Mammary epithelial cell (primary cell): ENCODE measurements around the gene COPZ1.

Experiments used
- CTCF ChIP-seq, 2 donors: IDR thresholded peaks in 1 of 2; conservative IDR thresholded peaks in 1 of 2; 2 replicates each; pipeline ENCODE4 v1.5.1; 2011 to 2012; ENCODE audit warnings: inconsistent platforms in 2 of 2, low read length in 2 of 2, mild to moderate bottlenecking in 2 of 2, control low read depth in 1 of 2, low read depth in 1 of 2; ENCODE audit not compliant: insufficient read depth in 1 of 2; ENCODE audit errors: extremely low read depth in 1 of 2
- EZH2 ChIP-seq: IDR thresholded peaks from 2 replicates; pipeline ENCODE4 v1.6.1; 2012; ENCODE audit warnings: low read length, inconsistent platforms, borderline replicate concordance

DNA sequence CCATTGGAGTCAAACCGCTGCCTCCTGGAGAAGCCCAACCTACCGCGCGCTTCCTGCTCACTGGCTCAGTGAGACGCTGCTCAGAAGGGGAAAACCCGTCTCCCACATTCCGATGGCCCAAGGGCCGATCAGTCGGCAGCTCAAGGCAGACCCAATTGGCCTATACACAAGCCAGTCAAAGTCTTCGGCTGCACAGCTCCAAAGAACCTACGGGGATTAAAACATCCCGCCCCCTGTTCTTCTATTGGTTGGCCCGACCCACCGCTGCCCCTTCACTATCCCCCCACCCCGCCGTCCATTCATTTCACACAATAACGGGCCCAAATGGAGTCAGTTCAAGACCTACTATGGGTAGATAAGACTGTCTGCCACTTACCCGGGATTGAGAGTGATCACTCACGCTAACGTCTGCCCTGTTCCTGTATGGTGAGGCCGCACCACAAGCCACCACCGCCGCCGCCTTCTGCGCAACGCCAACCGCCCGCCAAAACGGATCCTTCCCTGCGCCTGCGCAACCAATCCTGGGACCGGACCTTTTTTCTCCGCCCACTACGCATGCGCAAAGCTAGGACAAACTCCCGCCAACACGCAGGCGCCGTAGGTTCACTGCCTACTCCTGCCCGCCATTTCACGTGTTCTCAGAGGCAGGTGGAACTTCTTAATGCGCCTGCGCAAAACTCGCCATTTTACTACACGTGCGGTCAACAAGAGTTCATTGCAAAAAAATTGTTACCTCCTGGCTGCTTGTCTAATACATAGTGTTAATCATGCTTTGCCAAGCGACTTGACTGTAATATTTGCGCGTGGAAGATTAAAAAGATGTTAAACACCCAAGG lies 45.1 kb upstream of the COPZ1 start, which contains the start of gene CBX5:
- no peak for TF ChIP-seq CTCF (conservative IDR thresholded peaks at IDR 0.05 in 1 of 2, IDR thresholded peaks at IDR 0.05 in 1 of 2; ENCODE audit: extremely low read depth in 1 of 2, insufficient read depth in 1 of 2, low read depth in 1 of 2, low read length in 2 of 2)
- no peak for TF ChIP-seq EZH2
